MM.1S (cell line): ENCODE results near the gene SLITRK6.

Experiments
- DNase-seq: peaks from one replicate; pipeline ENCODE4 v3.0.0-alpha.2; 2015
- H2AFZ ChIP-seq: fragments of 300-600 bp; sonication (generic); 2 replicates; pipeline ENCODE4 v1.6.0; 2016; ENCODE audit warnings: antibody characterized with exemption, low read length
- H3F3A ChIP-seq: fragments of 300-600 bp; sonication (generic); 2 replicates; pipeline ENCODE4 v1.6.1; 2016; ENCODE audit warnings: mild to moderate bottlenecking, antibody characterized with exemption, low read length, moderate library complexity, mixed read lengths; ENCODE audit not compliant: insufficient read depth
- H3K27ac ChIP-seq: fragments of 300-600 bp; sonication (generic); 2 replicates; pipeline ENCODE4 v1.5.1; 2016; ENCODE audit warnings: mild to moderate bottlenecking, low read length
- H3K27me3 ChIP-seq: fragments of 300-600 bp; sonication (generic); replicated peaks from 2 replicates; pipeline ENCODE4 v1.6.0; 2016; ENCODE audit warnings: low read length; ENCODE audit not compliant: insufficient read depth
- H3K36me3 ChIP-seq: fragments of 300-600 bp; sonication (generic); replicated peaks from 2 replicates; pipeline ENCODE4 v1.6.1; 2016; ENCODE audit warnings: mild to moderate bottlenecking, low read length, mixed read lengths; ENCODE audit not compliant: insufficient read depth
- H3K4me1 ChIP-seq: fragments of 300-600 bp; sonication (generic); 2 replicates; pipeline ENCODE4 v1.6.1; 2016; ENCODE audit warnings: low read length, mixed read lengths
- H3K4me2 ChIP-seq: fragments of 300-600 bp; sonication (generic); 2 replicates; pipeline ENCODE4 v1.6.0; 2016; ENCODE audit warnings: low read depth, low read length
- H3K4me3 ChIP-seq: fragments of 300-600 bp; sonication (generic); 2 replicates; pipeline ENCODE4 v1.5.1; 2016; ENCODE audit warnings: low read length, mixed read lengths
- H3K79me2 ChIP-seq: fragments of 300-600 bp; sonication (generic); 2 replicates; pipeline ENCODE4 v1.6.1; 2016; ENCODE audit warnings: mixed run types, low read length, mixed read lengths
- H3K9ac ChIP-seq: fragments of 300-600 bp; sonication (generic); 2 replicates; pipeline ENCODE4 v1.6.1; 2016; ENCODE audit warnings: low read length, mixed read lengths
- H3K9me2 ChIP-seq: fragments of 300-600 bp; sonication (generic); replicated peaks from 2 replicates; pipeline ENCODE4 v1.6.1; 2016; ENCODE audit warnings: mild to moderate bottlenecking, low read length, mixed read lengths; ENCODE audit not compliant: insufficient read depth
- H3K9me3 ChIP-seq: fragments of 300-600 bp; sonication (generic); replicated peaks from 2 replicates; pipeline ENCODE4 v1.6.1; 2016; ENCODE audit warnings: mild to moderate bottlenecking, low read length, mixed read lengths; ENCODE audit not compliant: insufficient read depth
- H4K20me1 ChIP-seq: fragments of 300-600 bp; sonication (generic); 2 replicates; pipeline ENCODE4 v1.6.1; 2016; ENCODE audit warnings: mild to moderate bottlenecking, low read length, moderate library complexity, mixed read lengths; ENCODE audit not compliant: insufficient read depth
- CTCF ChIP-seq: fragments of 300-600 bp; sonication (generic); IDR thresholded peaks from 2 replicates; pipeline ENCODE4 v1.5.1; 2016; ENCODE audit warnings: antibody characterized with exemption, low read length, mixed read lengths
- EZH2 ChIP-seq: fragments of 300-600 bp; sonication (generic); optimal IDR thresholded peaks from 2 replicates; pipeline ENCODE3; 2017; ENCODE audit warnings: low read depth, mild to moderate bottlenecking, antibody characterized with exemption, low read length, mixed read lengths
- EZH2phosphoT487 ChIP-seq: fragments of 300-600 bp; sonication (generic); IDR thresholded peaks from 2 replicates; pipeline ENCODE4 v1.6.1; 2018; ENCODE audit warnings: antibody characterized with exemption, low read length

SLITRK6 gene

GRCh38 chr13:85823832-85824231, 24.6 kb upstream of the SLITRK6 start:
- no peak overlapping the region for H3K9ac ChIP-seq
- H3K9me3 ChIP-seq = no peaks in the 10 kb centered on the region
- no peak overlapping the region for H2AFZ ChIP-seq
- H3F3A ChIP-seq = no peaks in the 10 kb centered on the region
- no peaks in the 10 kb centered on the region for H4K20me1 ChIP-seq
- no peaks in the 10 kb centered on the region for H3K27me3 ChIP-seq
- H3K9me2 ChIP-seq = no peaks in the 10 kb centered on the region
- no peak for DNase-seq
- H3K4me1 ChIP-seq = no peaks in the 10 kb centered on the region
- H3K36me3 ChIP-seq = no peaks in the 10 kb centered on the region
- no peaks in the 10 kb centered on the region for H3K79me2 ChIP-seq
- H3K4me3 ChIP-seq = no peak overlapping the region
- H3K4me2 ChIP-seq = no peak overlapping the region
- TF ChIP-seq EZH2 = no peak
- no peak for TF ChIP-seq CTCF
- TF ChIP-seq EZH2phosphoT487 = no peak
- no peak overlapping the region for H3K27ac ChIP-seq

- Histone ChIP-seq H3K9ac (no peak overlapping the region), H3K4me3 (no peak overlapping the region), H3K9me2 (no peaks in the 10 kb centered on the region), H3K4me1 (no peaks in the 10 kb centered on the region), H2AFZ (no peak overlapping the region), H4K20me1 (no peaks in the 10 kb centered on the region), H3K27ac (no peak overlapping the region), H3K79me2 (no peaks in the 10 kb centered on the region), H3K36me3 (no peaks in the 10 kb centered on the region), H3F3A (no peaks in the 10 kb centered on the region), H3K27me3 (no peaks in the 10 kb centered on the region), H3K9me3 (no peaks in the 10 kb centered on the region), H3K4me2 (no peak overlapping the region)
- DNase-seq = no peak
- TF ChIP-seq CTCF (no peak), EZH2 (no peak), EZH2phosphoT487 (no peak)
These were observed 20.3 kb upstream of the SLITRK6 start for GRCh38 chr13:85819513-85819912.

GRCh38 chr13:85816413-85816812, 17.2 kb upstream of the SLITRK6 start:
- Histone ChIP-seq H3K79me2 (no peaks in the 10 kb centered on the region), H3K27me3 (no peaks in the 10 kb centered on the region), H3K4me3 (no peak overlapping the region), H3K36me3 (no peaks in the 10 kb centered on the region), H3F3A (no peaks in the 10 kb centered on the region), H3K9me2 (no peaks in the 10 kb centered on the region), H3K4me2 (no peak overlapping the region), H4K20me1 (no peaks in the 10 kb centered on the region), H3K4me1 (no peaks in the 10 kb centered on the region), H3K27ac (no peak overlapping the region), H3K9me3 (no peaks in the 10 kb centered on the region), H2AFZ (no peak overlapping the region), H3K9ac (no peak overlapping the region)
- no peak for DNase-seq
- no peak for TF ChIP-seq CTCF
- TF ChIP-seq EZH2 = no peak
- TF ChIP-seq EZH2phosphoT487 = no peak
